ENCODE results near the gene DAO. TPM values are rescaled to one million over a fixed set of nuclear protein-coding genes. Genes with fewer than 3 reads are reported as not detected.

DAO gene
- total RNA-seq, 4 donors from 2014 or later = not detected

GRCh38 chr12:108837680-108838079 lies 42.2 kb upstream of the DAO start:
- H3K4me3 ChIP-seq = no peak overlapping the region
- no peak for ATAC-seq
- H3K4me1 ChIP-seq = peaks cover 76 to 77% of the 10 kb centered on the region in 2 donors
- no peaks in the 10 kb centered on the region for H3K27me3 ChIP-seq
- H3K36me3 ChIP-seq = peaks cover 0 to 10% of the 10 kb centered on the region in 2 donors
- intact Hi-C loops (cut with DNase I; ENCODE audit: low total_unique reads) = no loop called here
- peak overlapping the region; percentile 86 to 98 (median 94) for H3K27ac ChIP-seq
- H3K9me3 ChIP-seq = no peaks in the 10 kb centered on the region
- in situ Hi-C loops (cut with MboI; ENCODE audit: low sequenced_read_pairs in 4 of 4) = no loop called here
- no peak for DNase-seq
- TF ChIP-seq POLR2A (IDR thresholded peaks at IDR 0.05) (no peak), CTCF (IDR thresholded peaks at IDR 0.05 in 4 of 5, conservative IDR thresholded peaks at IDR 0.05 in 1 of 5) (no peak)

- Histone ChIP-seq H3K4me1 (peaks cover 69 to 73% of the 10 kb centered on the region in 2 donors), H3K27ac (peak overlapping the region; percentile 86 to 98 (median 94)), H3K9me3 (no peaks in the 10 kb centered on the region), H3K4me3 (no peak overlapping the region), H3K27me3 (no peaks in the 10 kb centered on the region), H3K36me3 (peaks cover 0 to 10% of the 10 kb centered on the region in 2 donors)
- ATAC-seq (peak; percentile 88 to 90), DNase-seq (peak; percentile 85 to 95)
- in situ Hi-C loops (cut with MboI; ENCODE audit: low sequenced_read_pairs in 4 of 4) (no loop called here), intact Hi-C loops (cut with DNase I; ENCODE audit: low total_unique reads) (no loop called here)
- no peak for TF ChIP-seq CTCF (IDR thresholded peaks at IDR 0.05 in 4 of 5, conservative IDR thresholded peaks at IDR 0.05 in 1 of 5)
- peak; percentile 87 to 96 for TF ChIP-seq POLR2A (IDR thresholded peaks at IDR 0.05)
These were observed 41.5 kb upstream of the DAO start for GRCh38 chr12:108838194-108839017.

- Histone ChIP-seq H3K27me3 (no peaks in the 10 kb centered on the region), H3K27ac (peak overlapping the region; percentile 86 to 98 (median 94)), H3K9me3 (no peaks in the 10 kb centered on the region), H3K4me3 (no peak overlapping the region), H3K36me3 (peaks cover 0 to 10% of the 10 kb centered on the region in 2 donors), H3K4me1 (peaks cover 63 to 73% of the 10 kb centered on the region in 2 donors)
- peak in 1 of 2 donors; percentile 69 for DNase-seq
- intact Hi-C loops (cut with DNase I; ENCODE audit: low total_unique reads) = no loop called here
- TF ChIP-seq POLR2A (IDR thresholded peaks at IDR 0.05) (peak in 1 of 2 donors; percentile 11), CTCF (IDR thresholded peaks at IDR 0.05 in 4 of 5, conservative IDR thresholded peaks at IDR 0.05 in 1 of 5) (no peak)
- ATAC-seq = peak; percentile 24 to 54
- in situ Hi-C loops (cut with MboI; ENCODE audit: low sequenced_read_pairs in 4 of 4) = no loop called here
These were observed 40.6 kb upstream of the DAO start for GRCh38 chr12:108839018-108839889.

- ATAC-seq (no peak), DNase-seq (no peak)
- intact Hi-C loops (cut with DNase I; ENCODE audit: low total_unique reads) (no loop called here), in situ Hi-C loops (cut with MboI; ENCODE audit: low sequenced_read_pairs in 4 of 4) (no loop called here)
- no peaks in the 10 kb centered on the region for H3K27me3 ChIP-seq
- peaks cover 58 to 68% of the 10 kb centered on the region in 2 donors for H3K4me1 ChIP-seq
- TF ChIP-seq POLR2A (IDR thresholded peaks at IDR 0.05) = no peak
- peaks cover 0 to 5% of the 10 kb centered on the region in 2 donors for H3K36me3 ChIP-seq
- H3K27ac ChIP-seq = peak overlapping the region; percentile 86 to 98 (median 94)
- no peak overlapping the region for H3K4me3 ChIP-seq
- H3K9me3 ChIP-seq = no peaks in the 10 kb centered on the region
These were observed 40.0 kb upstream of the DAO start for GRCh38 chr12:108839890-108840230.
